ENCODE results near the gene LURAP1L. TPM values are rescaled to one million over a fixed set of nuclear protein-coding genes. Genes with fewer than 3 reads are reported as not detected.

Gene LURAP1L
- total and polyA plus RNA-seq, 9 of the 15 experiments (the other 6 are each of a cell fraction or from before 2014, with no cell fraction given): 0.06 to 0.28 (median 0.07) TPM; not detected in 4

GRCh38 chr9:12815888-12816287 lies 41.1 kb downstream of the LURAP1L start (continued):
- no peak for TF ChIP-seq ZNF395 (CRISPR knock-in tag; IDR thresholded peaks at IDR 0.05)
- TF ChIP-seq BRCA1 (IDR thresholded peaks at IDR 0.05): no peak
- TF ChIP-seq BRCA1 (CRISPR knock-in tag; IDR thresholded peaks at IDR 0.05): no peak
- TF ChIP-seq E2F1 (CRISPR knock-in tag; IDR thresholded peaks at IDR 0.05): no peak
- no peak for TF ChIP-seq ZNF398 (CRISPR knock-in tag; IDR thresholded peaks at IDR 0.05)
- no peak for TF ChIP-seq ARID3B (CRISPR knock-in tag; IDR thresholded peaks at IDR 0.05; ENCODE audit: borderline replicate concordance)
- TF ChIP-seq HNRNPLL (IDR thresholded peaks at IDR 0.05; ENCODE audit: low read depth, low read length, poor library complexity, severe bottlenecking): no peak
- no peak for TF ChIP-seq E2F8 (IDR thresholded peaks at IDR 0.05; ENCODE audit: low read depth, partially characterized antibody)
- no peak for TF ChIP-seq FIP1L1 (IDR thresholded peaks at IDR 0.05; ENCODE audit: low read depth, low read length, poor library complexity, severe bottlenecking)
- no peak for TF ChIP-seq KDM4B (IDR thresholded peaks at IDR 0.05; ENCODE audit: borderline replicate concordance in 2 of 2, low read depth in 1 of 2)
- TF ChIP-seq ETS1 (conservative IDR thresholded peaks at IDR 0.05; ENCODE audit: control insufficient read depth, low read depth, low read length): no peak
- no peak for TF ChIP-seq SETDB1 (IDR thresholded peaks at IDR 0.05; ENCODE audit: low read length)
- TF ChIP-seq U2AF1 (optimal IDR thresholded peaks at IDR 0.05; ENCODE audit: low read depth, low read length): no peak
